Testis (tissue), 2 donors: Measurements from ENCODE around the gene ZNF302.

ENCODE experiments used
- CTCF ChIP-seq, 3 experiments: fragments of 450-650 bp in 2 of 3; fragments of 200-600 bp in 1 of 3; sonication (generic) in 1 of 3; IDR thresholded peaks; one replicate each; pipeline ENCODE4 v1.5.1; 2016 to 2019; ENCODE audit warnings: antibody characterized with exemption in 3 of 3, mild to moderate bottlenecking in 2 of 3, moderate library complexity in 1 of 3
- POLR2A ChIP-seq: fragments of 450-650 bp; IDR thresholded peaks from one replicate; pipeline ENCODE4 v1.6.1; 2017; ENCODE audit warnings: antibody characterized with exemption, mild to moderate bottlenecking, moderate library complexity

- TF ChIP-seq CTCF (IDR thresholded peaks at IDR 0.05) (no peak), POLR2A (no peak)
Measured at GRCh38 chr19:34673590-34673989, 3.9 kb upstream of the ZNF302 start.
